ENCODE measurements around the gene CABP7.

DNA sequence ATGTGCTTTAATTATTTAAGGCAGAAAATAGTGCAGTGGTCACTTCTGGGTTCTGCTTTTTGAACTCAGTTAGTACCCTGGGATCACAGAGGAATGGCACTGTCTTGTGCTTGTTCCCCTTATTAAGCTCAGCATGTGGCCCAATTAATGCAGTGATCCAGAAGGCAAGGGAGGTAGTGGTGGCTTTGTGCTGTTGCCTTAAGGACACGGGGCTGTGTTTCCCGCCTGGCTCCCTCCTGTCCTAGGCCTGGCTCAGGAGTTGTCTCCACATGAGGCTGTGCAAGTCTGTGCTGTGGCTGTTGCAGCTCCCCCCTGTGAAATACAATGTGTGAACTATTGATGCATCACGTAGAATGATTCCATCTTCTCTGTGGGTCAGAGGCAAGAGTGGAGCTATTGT is 49.2 kb upstream of the CABP7 start:
- TF ChIP-seq, protein P1, sequence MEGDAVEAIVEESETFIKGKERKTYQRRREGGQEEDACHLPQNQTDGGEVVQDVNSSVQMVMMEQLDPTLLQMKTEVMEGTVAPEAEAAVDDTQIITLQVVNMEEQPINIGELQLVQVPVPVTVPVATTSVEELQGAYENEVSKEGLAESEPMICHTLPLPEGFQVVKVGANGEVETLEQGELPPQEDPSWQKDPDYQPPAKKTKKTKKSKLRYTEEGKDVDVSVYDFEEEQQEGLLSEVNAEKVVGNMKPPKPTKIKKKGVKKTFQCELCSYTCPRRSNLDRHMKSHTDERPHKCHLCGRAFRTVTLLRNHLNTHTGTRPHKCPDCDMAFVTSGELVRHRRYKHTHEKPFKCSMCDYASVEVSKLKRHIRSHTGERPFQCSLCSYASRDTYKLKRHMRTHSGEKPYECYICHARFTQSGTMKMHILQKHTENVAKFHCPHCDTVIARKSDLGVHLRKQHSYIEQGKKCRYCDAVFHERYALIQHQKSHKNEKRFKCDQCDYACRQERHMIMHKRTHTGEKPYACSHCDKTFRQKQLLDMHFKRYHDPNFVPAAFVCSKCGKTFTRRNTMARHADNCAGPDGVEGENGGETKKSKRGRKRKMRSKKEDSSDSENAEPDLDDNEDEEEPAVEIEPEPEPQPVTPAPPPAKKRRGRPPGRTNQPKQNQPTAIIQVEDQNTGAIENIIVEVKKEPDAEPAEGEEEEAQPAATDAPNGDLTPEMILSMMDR (IDR thresholded peaks at IDR 0.05; ENCODE audit: borderline replicate concordance, extremely low read depth, low read length, poor library complexity, severe bottlenecking), result no peak
- TF ChIP-seq EZH2 (IDR thresholded peaks at IDR 0.05; ENCODE audit: borderline replicate concordance, low read depth, low read length, severe bottlenecking), result no peak
